Activated naive CD4-positive, alpha-beta T cell treated with anti-CD3 and anti-CD28 coated beads, Interleukin-2, amount 10 ng/mL, durations not matched to agents 7 days and 5 days (primary cell): ENCODE results near the gene TMEM169.
"Not testable (repeated sequence)": the region's sequence is repeated elsewhere in the genome, so short reads cannot be mapped to it uniquely, and the experiment has no call there.

Source experiments
- CTCF ChIA-PET: fragments of 350-600 bp; sonication (Branson Sonifier 250); formaldehyde crosslinking; loops from one replicate; lab custom pipeline; 2021; ENCODE audit warnings: antibody characterized with exemption; lab: Charles Lee
- DNase-seq: peaks from one replicate; pipeline ENCODE4 v3.0.0-alpha.2; 2020
- H3K27ac Mint-ChIP-seq: one replicate; pipeline ENCODE4 v1.8.0; 2021; ENCODE audit warnings: mild to moderate bottlenecking, moderate library complexity, mixed read lengths
- H3K27me3 Mint-ChIP-seq: one replicate; pipeline ENCODE4 v1.8.0; 2021; ENCODE audit warnings: mild to moderate bottlenecking, mixed read lengths
- H3K36me3 Mint-ChIP-seq: one replicate; pipeline ENCODE4 v1.8.0; 2021; ENCODE audit warnings: mixed read lengths
- H3K4me1 Mint-ChIP-seq: one replicate; pipeline ENCODE4 v1.8.0; 2021; ENCODE audit warnings: mixed read lengths
- H3K4me3 Mint-ChIP-seq: one replicate; pipeline ENCODE4 v1.8.0; 2021; ENCODE audit warnings: mild to moderate bottlenecking, moderate library complexity, mixed read lengths
- H3K9me3 Mint-ChIP-seq: one replicate; pipeline ENCODE4 v1.8.0; 2021; ENCODE audit warnings: mixed read lengths

TMEM169 gene

DNA sequence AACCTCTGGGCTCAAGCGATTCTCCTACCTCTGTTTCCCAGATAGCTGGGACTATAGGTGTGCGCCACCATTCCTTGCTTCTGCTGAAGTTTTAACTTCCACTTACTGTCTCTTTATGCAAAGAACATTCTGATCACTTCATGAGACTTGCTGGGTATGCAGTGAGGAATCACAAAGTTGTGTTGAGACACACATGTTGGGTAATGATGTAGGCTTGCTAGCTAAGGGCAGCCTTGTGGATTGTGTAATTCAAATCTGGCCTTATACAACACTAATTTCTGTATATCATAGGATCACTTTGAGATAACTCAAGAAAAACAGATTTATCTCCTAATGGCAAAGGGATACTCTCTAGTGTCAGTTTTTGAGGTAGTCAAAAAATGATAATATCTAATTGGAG is 51.7 kb downstream of the TMEM169 start:
- peaks cover 50% of the 10 kb centered on the region for H3K4me1 Mint-ChIP-seq
- H3K9me3 Mint-ChIP-seq = no peaks in the 10 kb centered on the region
- H3K4me3 Mint-ChIP-seq = no peak overlapping the region
- CTCF ChIA-PET = interaction anchor here (0.6 to 2.0 kb wide), 5 partner anchors 9 to 491 kb away, joined by 3 to 8 read pairs (median 4); no protein-coding TSS in a partner anchor
- no peak for DNase-seq
- peaks cover 78% of the 10 kb centered on the region for H3K36me3 Mint-ChIP-seq
- no peak overlapping the region for H3K27ac Mint-ChIP-seq
- H3K27me3 Mint-ChIP-seq = no peaks in the 10 kb centered on the region

- CTCF ChIA-PET = no interaction called here
Observed at GRCh38 chr2:216134958-216135541, 53.3 kb downstream of the TMEM169 start.

GRCh38 chr2:216139884-216140283 is 58.2 kb downstream of the TMEM169 start:
- CTCF ChIA-PET = interaction anchor here (1.0 to 1.8 kb wide), 8 partner anchors 8 to 106 kb away, joined by 3 to 16 read pairs (median 6); partner anchors contain the start of gene XRCC5
- no peaks in the 10 kb centered on the region for H3K9me3 Mint-ChIP-seq
- H3K4me3 Mint-ChIP-seq = no peak overlapping the region
- H3K36me3 Mint-ChIP-seq = peaks cover 52% of the 10 kb centered on the region
- H3K4me1 Mint-ChIP-seq = peaks cover 27% of the 10 kb centered on the region
- no peak overlapping the region for H3K27ac Mint-ChIP-seq
- H3K27me3 Mint-ChIP-seq = no peaks in the 10 kb centered on the region
- peak; percentile 65 for DNase-seq

More at GRCh38 chr2:216134958-216135541, 53.3 kb downstream of the TMEM169 start:
- peaks cover 75% of the 10 kb centered on the region for H3K36me3 Mint-ChIP-seq
- H3K4me1 Mint-ChIP-seq = peaks cover 44% of the 10 kb centered on the region
- no peak overlapping the region for H3K27ac Mint-ChIP-seq
- no peaks in the 10 kb centered on the region for H3K27me3 Mint-ChIP-seq
- no peak overlapping the region for H3K4me3 Mint-ChIP-seq
- no peaks in the 10 kb centered on the region for H3K9me3 Mint-ChIP-seq
- no peak for DNase-seq

- H3K27me3 Mint-ChIP-seq, H3K9me3 Mint-ChIP-seq, DNase-seq, H3K4me3 Mint-ChIP-seq, H3K27ac Mint-ChIP-seq: not testable (repeated sequence)
- CTCF ChIA-PET = interaction anchor here (0.7 to 2.2 kb wide), 14 partner anchors 8 to 263 kb away, joined by 3 to 11 read pairs (median 5); no protein-coding TSS in a partner anchor
- Mint-ChIP-seq H3K4me1 (peaks cover 26% of the 10 kb centered on the region), H3K36me3 (peaks cover 39% of the 10 kb centered on the region)
Observed at GRCh38 chr2:216141516-216141915, 59.8 kb downstream of the TMEM169 start.

GRCh38 chr2:216142540-216142939 is 60.8 kb downstream of the TMEM169 start:
- CTCF ChIA-PET = interaction anchor here (0.8 to 2.2 kb wide), 9 partner anchors 11 to 375 kb away, joined by 3 to 11 read pairs (median 4); no protein-coding TSS in a partner anchor
- DNase-seq = peak; percentile 39
- H3K9me3 Mint-ChIP-seq = no peaks in the 10 kb centered on the region
- peak overlapping the region; percentile 40 for H3K27ac Mint-ChIP-seq
- no peaks in the 10 kb centered on the region for H3K27me3 Mint-ChIP-seq
- H3K36me3 Mint-ChIP-seq = peaks cover 44% of the 10 kb centered on the region
- H3K4me3 Mint-ChIP-seq = no peak overlapping the region
- peaks cover 34% of the 10 kb centered on the region for H3K4me1 Mint-ChIP-seq

GRCh38 chr2:216144372-216144771 is 62.7 kb downstream of the TMEM169 start:
- no peak overlapping the region for H3K4me3 Mint-ChIP-seq
- CTCF ChIA-PET = no interaction called here
- no peaks in the 10 kb centered on the region for H3K27me3 Mint-ChIP-seq
- peaks cover 34% of the 10 kb centered on the region for H3K4me1 Mint-ChIP-seq
- H3K36me3 Mint-ChIP-seq = peaks cover 39% of the 10 kb centered on the region
- no peaks in the 10 kb centered on the region for H3K9me3 Mint-ChIP-seq
- DNase-seq = no peak
- H3K27ac Mint-ChIP-seq = no peak overlapping the region

DNA sequence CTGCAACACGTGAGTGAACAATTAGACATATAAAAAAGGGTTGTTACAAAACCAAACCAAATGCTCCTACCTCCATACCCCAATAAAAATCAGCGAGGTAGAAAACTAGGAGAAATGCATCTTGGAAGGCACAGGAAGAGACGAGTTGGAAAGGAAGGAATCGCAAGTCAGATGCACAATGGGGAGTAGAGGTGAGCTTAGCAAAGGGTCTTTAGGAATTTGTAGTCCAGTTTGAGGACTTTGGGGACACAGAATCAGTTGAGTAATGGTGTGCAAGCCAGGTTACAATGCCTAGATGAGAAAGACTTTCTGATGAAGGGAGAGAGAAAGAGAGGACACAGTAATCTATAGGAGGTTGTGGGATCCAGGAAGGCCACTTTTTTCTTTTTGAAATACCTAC is 63.1 kb downstream of the TMEM169 start:
- H3K9me3 Mint-ChIP-seq = no peaks in the 10 kb centered on the region
- peaks cover 30% of the 10 kb centered on the region for H3K4me1 Mint-ChIP-seq
- no peak overlapping the region for H3K4me3 Mint-ChIP-seq
- DNase-seq = no peak
- H3K27me3 Mint-ChIP-seq = no peaks in the 10 kb centered on the region
- H3K36me3 Mint-ChIP-seq = peaks cover 44% of the 10 kb centered on the region
- CTCF ChIA-PET = interaction anchor here (0.8 kb wide), 1 partner anchor 30 kb away, joined by 3 read pairs; no protein-coding TSS in a partner anchor
- no peak overlapping the region for H3K27ac Mint-ChIP-seq

DNA sequence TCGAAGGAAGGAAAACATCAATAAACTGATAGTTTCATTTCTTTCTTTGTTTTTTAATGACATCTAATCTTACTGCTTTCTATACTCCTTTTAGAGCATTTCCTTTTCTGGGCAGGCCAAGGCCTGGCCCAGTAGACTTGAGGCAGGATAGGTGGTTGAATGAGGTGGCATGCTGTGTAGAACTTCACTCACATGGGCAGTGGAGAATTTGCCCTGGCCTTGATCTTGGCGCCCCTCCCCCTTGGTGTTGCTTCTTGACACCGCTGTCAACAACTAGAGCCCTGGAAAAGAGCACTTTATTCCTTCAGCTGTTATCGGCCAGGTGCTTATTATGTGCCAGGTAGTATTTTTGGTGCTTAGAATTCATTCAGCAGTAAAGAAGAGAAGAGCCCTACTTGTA is 64.9 kb downstream of the TMEM169 start:
- DNase-seq = no peak
- Mint-ChIP-seq H3K4me3 (no peak overlapping the region), H3K27ac (peak overlapping the region; percentile 61), H3K4me1 (peaks cover 21% of the 10 kb centered on the region), H3K27me3 (no peaks in the 10 kb centered on the region), H3K36me3 (peaks cover 49% of the 10 kb centered on the region), H3K9me3 (no peaks in the 10 kb centered on the region)
- CTCF ChIA-PET = interaction anchor here (0.6 kb wide), 1 partner anchor 36 kb away, joined by 4 read pairs; no protein-coding TSS in a partner anchor

- no peaks in the 10 kb centered on the region for H3K27me3 Mint-ChIP-seq
- no peak for DNase-seq
Observed at GRCh38 chr2:216147172-216148131, 65.7 kb downstream of the TMEM169 start.

DNA sequence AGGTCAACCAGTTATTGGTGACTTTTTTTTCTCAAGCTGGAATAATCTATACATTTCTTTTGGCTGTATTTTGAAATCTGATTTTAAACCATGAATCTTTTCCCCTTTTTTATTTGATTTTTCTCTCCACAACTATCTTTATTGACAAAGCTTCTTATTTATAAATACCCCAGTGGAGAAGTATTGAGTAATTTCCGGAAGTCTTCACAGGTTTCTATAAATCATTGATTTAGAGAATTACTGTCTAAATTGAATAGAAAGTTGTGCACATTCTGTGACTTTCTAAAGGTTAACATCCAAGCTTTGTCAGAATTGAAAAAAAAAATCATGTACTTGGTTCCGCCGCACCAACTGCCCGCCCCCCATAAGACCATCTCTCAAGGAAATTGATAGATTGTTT is 67.3 kb downstream of the TMEM169 start:
- DNase-seq = no peak
- peak overlapping the region; percentile 24 for H3K27ac Mint-ChIP-seq
- H3K9me3 Mint-ChIP-seq = no peaks in the 10 kb centered on the region
- no peak overlapping the region for H3K4me3 Mint-ChIP-seq
- H3K27me3 Mint-ChIP-seq = no peaks in the 10 kb centered on the region
- H3K4me1 Mint-ChIP-seq = peaks cover 16% of the 10 kb centered on the region
- CTCF ChIA-PET = interaction anchor here (1.0 to 2.8 kb wide), 3 partner anchors 8 to 255 kb away, joined by 3 to 7 read pairs (median 7); no protein-coding TSS in a partner anchor
- H3K36me3 Mint-ChIP-seq = peaks cover 57% of the 10 kb centered on the region

More at GRCh38 chr2:216147172-216148131, 65.7 kb downstream of the TMEM169 start:
- Mint-ChIP-seq H3K9me3 (no peaks in the 10 kb centered on the region), H3K4me3 (no peak overlapping the region), H3K36me3 (peaks cover 52% of the 10 kb centered on the region), H3K4me1 (peaks cover 18% of the 10 kb centered on the region), H3K27ac (peak overlapping the region; percentile 38)
- CTCF ChIA-PET = no interaction called here

GRCh38 chr2:216149741-216150140 is 68.0 kb downstream of the TMEM169 start:
- no peak for DNase-seq
- H3K4me1 Mint-ChIP-seq = peaks cover 16% of the 10 kb centered on the region
- H3K27me3 Mint-ChIP-seq = no peaks in the 10 kb centered on the region
- H3K36me3 Mint-ChIP-seq = peaks cover 61% of the 10 kb centered on the region
- no peak overlapping the region for H3K27ac Mint-ChIP-seq
- H3K4me3 Mint-ChIP-seq = no peak overlapping the region
- CTCF ChIA-PET = interaction anchor here (1.0 to 2.8 kb wide), 3 partner anchors 9 to 254 kb away, joined by 3 to 7 read pairs (median 7); no protein-coding TSS in a partner anchor
- H3K9me3 Mint-ChIP-seq = no peaks in the 10 kb centered on the region

DNA sequence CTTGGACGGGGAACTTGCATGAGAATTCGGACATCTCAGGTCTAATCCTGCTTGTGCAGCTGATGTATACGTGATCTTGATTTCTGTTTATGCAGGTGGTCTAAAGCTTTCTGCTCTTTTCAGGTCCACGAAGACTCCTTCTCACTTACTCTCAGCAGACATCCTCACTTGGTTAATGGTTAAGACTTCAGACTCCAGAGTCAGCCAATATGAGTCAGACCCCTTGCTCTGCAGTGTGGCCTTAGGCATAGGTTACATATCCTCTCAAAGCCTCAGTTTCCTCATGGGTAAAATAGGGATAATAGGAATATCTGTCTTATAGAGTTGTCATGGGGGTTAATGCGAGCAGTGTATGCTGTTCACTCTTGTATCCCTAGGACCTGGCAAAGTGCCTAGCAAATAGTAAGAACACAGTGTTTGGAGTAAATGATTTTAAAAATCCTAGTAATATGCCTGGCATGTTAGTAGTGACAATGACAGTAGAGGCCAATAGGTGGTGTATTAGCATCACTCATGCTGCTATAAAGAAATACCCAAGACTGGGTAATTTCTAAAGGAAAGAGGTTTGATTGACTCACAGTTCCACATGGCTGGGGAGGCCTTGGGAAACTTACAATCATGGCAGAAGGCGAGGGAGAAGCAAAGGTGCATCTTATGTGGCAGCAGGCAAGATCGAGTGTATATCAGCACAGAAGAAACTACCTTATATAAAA is 69.8 kb downstream of the TMEM169 start:
- H3K36me3 Mint-ChIP-seq = peaks cover 74% of the 10 kb centered on the region
- no peaks in the 10 kb centered on the region for H3K9me3 Mint-ChIP-seq
- H3K4me3 Mint-ChIP-seq = no peak overlapping the region
- H3K27me3 Mint-ChIP-seq = no peaks in the 10 kb centered on the region
- CTCF ChIA-PET = interaction anchor here (2.8 kb wide), 1 partner anchor 252 kb away, joined by 7 read pairs; no protein-coding TSS in a partner anchor
- H3K4me1 Mint-ChIP-seq = peaks cover 16% of the 10 kb centered on the region
- no peak for DNase-seq
- no peak overlapping the region for H3K27ac Mint-ChIP-seq
